GM18526 (cell line): ENCODE measurements around the gene GPC6.

ENCODE experiments used
- POLR2A ChIP-seq: IDR thresholded peaks from 3 replicates; pipeline ENCODE4 v1.6.1; 2011; ENCODE audit not compliant: insufficient read length; ENCODE audit errors: extremely low read depth

The GPC6 gene

GRCh38 chr13:94007072-94007471, 780.5 kb downstream of the GPC6 start:
- no peak for TF ChIP-seq POLR2A

- TF ChIP-seq POLR2A = no peak
Observed at GRCh38 chr13:94009701-94010100, 783.1 kb downstream of the GPC6 start.

- no peak for TF ChIP-seq POLR2A
Observed at GRCh38 chr13:94014461-94014860, 787.9 kb downstream of the GPC6 start.

GRCh38 chr13:94020426-94020825, 793.8 kb downstream of the GPC6 start:
- TF ChIP-seq POLR2A = no peak

GRCh38 chr13:94020833-94021232, 794.2 kb downstream of the GPC6 start:
- TF ChIP-seq POLR2A = no peak

GRCh38 chr13:94028234-94028633, 801.6 kb downstream of the GPC6 start:
- no peak for TF ChIP-seq POLR2A

- TF ChIP-seq POLR2A = no peak
Observed at GRCh38 chr13:94028650-94029049, 802.0 kb downstream of the GPC6 start.

GRCh38 chr13:94030415-94031119, 804.0 kb downstream of the GPC6 start:
- no peak for TF ChIP-seq POLR2A

- TF ChIP-seq POLR2A = no peak
Observed at GRCh38 chr13:94031609-94032008, 805.0 kb downstream of the GPC6 start.

- no peak for TF ChIP-seq POLR2A
Observed at GRCh38 chr13:94033098-94033497, 806.5 kb downstream of the GPC6 start.

- TF ChIP-seq POLR2A = no peak
Observed at GRCh38 chr13:94033830-94034642, 807.4 kb downstream of the GPC6 start.

- TF ChIP-seq POLR2A = no peak
Observed at GRCh38 chr13:94050039-94050438, 823.4 kb downstream of the GPC6 start.

GRCh38 chr13:94050686-94051085, 824.1 kb downstream of the GPC6 start:
- TF ChIP-seq POLR2A = no peak

- TF ChIP-seq POLR2A = no peak
Observed at GRCh38 chr13:94053986-94054593, 827.5 kb downstream of the GPC6 start.

- no peak for TF ChIP-seq POLR2A
Observed at GRCh38 chr13:94056362-94056990, 829.9 kb downstream of the GPC6 start.

GRCh38 chr13:94057618-94058186, 831.1 kb downstream of the GPC6 start:
- TF ChIP-seq POLR2A = no peak

- no peak for TF ChIP-seq POLR2A
Observed at GRCh38 chr13:94058821-94059360, 832.3 kb downstream of the GPC6 start.
